CD4-positive, alpha-beta memory T cell (primary cell): Measurements from ENCODE around the gene CRYL1. TPM values are rescaled to one million over a fixed set of nuclear protein-coding genes. Genes with fewer than 3 reads are reported as not detected.
A peak's percentile ranks its signal among the peaks of the same experiment; 100 is the strongest.

Experiments used
- CTCF ChIA-PET: fragments of 350-600 bp; sonication (Branson Sonifier 250); formaldehyde crosslinking; loops from one replicate; lab custom pipeline; 2021; ENCODE audit warnings: inconsistent platforms; ENCODE audit not compliant: partially characterized antibody; lab: Charles Lee
- POLR2A ChIA-PET: fragments of 350-600 bp; sonication (Branson Sonifier 250); formaldehyde crosslinking; loops from one replicate; lab custom pipeline; 2021; ENCODE audit not compliant: partially characterized antibody; lab: Charles Lee
- DNase-seq, 5 donors: peaks; one replicate each; pipeline versions ENCODE4 v3.0.0 to v3.0.0-alpha.2; 2020 to 2022; ENCODE audit warnings: mixed read lengths in 1 of 5
- H3K27ac ChIP-seq: one replicate; pipeline ENCODE4 v1.7.0; 2013; ENCODE audit warnings: low read depth, low read length
- H3K27me3 ChIP-seq: 2 replicates; pipeline ENCODE4 v1.7.0; 2013; ENCODE audit warnings: mild to moderate bottlenecking, low read length, moderate library complexity; ENCODE audit not compliant: insufficient read depth
- H3K36me3 ChIP-seq: 2 replicates; pipeline ENCODE4 v1.7.0; 2013; ENCODE audit warnings: mild to moderate bottlenecking, low read length, moderate library complexity; ENCODE audit not compliant: insufficient read depth
- H3K4me1 ChIP-seq: 2 replicates; pipeline ENCODE4 v1.7.0; 2013; ENCODE audit warnings: mild to moderate bottlenecking, low read length, moderate library complexity; ENCODE audit not compliant: insufficient read depth
- H3K4me3 ChIP-seq, 2 donors: one replicate each; pipeline ENCODE4 v1.7.0; 2013; ENCODE audit warnings: low read length in 2 of 2, mild to moderate bottlenecking in 1 of 2
- H3K9me3 ChIP-seq, 2 donors: one replicate each; pipeline ENCODE4 v1.7.0; 2013; ENCODE audit warnings: low read length in 2 of 2, control low read depth in 1 of 2; ENCODE audit not compliant: control insufficient read depth in 1 of 2
- H3K27ac Mint-ChIP-seq, 7 donors: one replicate each; pipeline ENCODE4 v1.8.0; 2020 to 2021; ENCODE audit warnings: mixed read lengths in 7 of 7, mild to moderate bottlenecking in 6 of 7, inconsistent platforms in 3 of 7, moderate library complexity in 3 of 7
- H3K27me3 Mint-ChIP-seq, 2 donors: one replicate each; pipeline ENCODE4 v1.8.0; 2020 to 2021; ENCODE audit warnings: mixed read lengths in 2 of 2
- H3K36me3 Mint-ChIP-seq, 2 donors: one replicate each; pipeline ENCODE4 v1.8.0; 2020 to 2021; ENCODE audit warnings: mixed read lengths in 2 of 2, inconsistent platforms in 1 of 2, mild to moderate bottlenecking in 1 of 2
- H3K4me1 Mint-ChIP-seq, 4 donors: one replicate each; pipeline ENCODE4 v1.8.0; 2020 to 2021; ENCODE audit warnings: mixed read lengths in 4 of 4, mild to moderate bottlenecking in 1 of 4
- H3K4me3 Mint-ChIP-seq, 8 donors: one replicate each; pipeline ENCODE4 v1.8.0; 2020 to 2021; ENCODE audit warnings: mixed read lengths in 8 of 8, mild to moderate bottlenecking in 7 of 8, moderate library complexity in 6 of 8, inconsistent platforms in 3 of 8
- H3K9me3 Mint-ChIP-seq, 8 donors: one replicate each; pipeline ENCODE4 v1.8.0; 2020 to 2021; ENCODE audit warnings: mixed read lengths in 8 of 8, mild to moderate bottlenecking in 5 of 8, inconsistent platforms in 3 of 8, moderate library complexity in 1 of 8
- intact Hi-C: fragments of 100-400 bp; cut with micrococcal nuclease; formaldehyde crosslinking; loops from one replicate; pipeline ENCODE4 v1.15.1; 2023
- polyA plus RNA-seq, 2 donors: library from polyadenylated mRNA; unstranded; fragments of 300-500 nt; fragmentation: Illumina TruSeq; gene quantifications; one replicate each; pipeline ENCODE4 v1.2.3, GENCODE V29; 2021
- total RNA-seq, 2 experiments: library from RNA; stranded (reverse); gene quantifications; one replicate each; pipeline ENCODE4 v1.2.3, GENCODE V29; 2021

The CRYL1 gene
- total and polyA plus RNA-seq, 4 experiments from 2014 or later = 18.1 to 59.1 (median 31.1) TPM

DNA sequence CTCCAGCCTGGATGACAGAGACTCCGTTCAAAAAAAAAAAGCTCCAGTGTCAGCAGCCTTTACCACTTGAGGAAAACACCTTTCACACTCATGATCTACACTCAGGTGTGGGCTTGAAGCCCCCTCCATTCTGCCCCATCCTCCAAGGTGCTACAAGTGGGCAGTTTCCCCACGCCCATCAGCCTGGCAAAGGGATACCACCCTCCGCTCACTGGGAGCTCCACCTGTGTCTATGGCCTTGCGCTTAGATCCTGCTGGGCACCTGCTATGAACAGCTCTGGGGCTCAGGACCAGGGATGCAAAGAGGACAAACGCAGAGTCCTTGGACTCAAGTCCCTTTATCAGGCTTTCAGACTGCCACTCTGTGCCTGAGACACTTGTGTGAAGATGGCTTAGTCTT lies 127.8 kb downstream of the CRYL1 start:
- H3K36me3 ChIP-seq = no peaks in the 10 kb centered on the region
- no peaks in the 10 kb centered on the region for H3K36me3 Mint-ChIP-seq
- no peak for DNase-seq
- H3K9me3 Mint-ChIP-seq = peaks cover 0 to 4% (median 0%) of the 10 kb centered on the region in 8 donors
- no peak overlapping the region for H3K27ac Mint-ChIP-seq
- ChIA-PET CTCF (no interaction called here), POLR2A (no interaction called here)
- H3K27me3 ChIP-seq = no peaks in the 10 kb centered on the region
- no peaks in the 10 kb centered on the region for H3K27me3 Mint-ChIP-seq
- peaks cover 0 to 14% (median 3%) of the 10 kb centered on the region in 4 donors for H3K4me1 Mint-ChIP-seq
- intact Hi-C loops = no loop called here
- no peak overlapping the region for H3K4me3 ChIP-seq
- H3K9me3 ChIP-seq = no peaks in the 10 kb centered on the region
- no peak overlapping the region for H3K27ac ChIP-seq
- no peaks in the 10 kb centered on the region for H3K4me1 ChIP-seq
- no peak overlapping the region for H3K4me3 Mint-ChIP-seq

DNA sequence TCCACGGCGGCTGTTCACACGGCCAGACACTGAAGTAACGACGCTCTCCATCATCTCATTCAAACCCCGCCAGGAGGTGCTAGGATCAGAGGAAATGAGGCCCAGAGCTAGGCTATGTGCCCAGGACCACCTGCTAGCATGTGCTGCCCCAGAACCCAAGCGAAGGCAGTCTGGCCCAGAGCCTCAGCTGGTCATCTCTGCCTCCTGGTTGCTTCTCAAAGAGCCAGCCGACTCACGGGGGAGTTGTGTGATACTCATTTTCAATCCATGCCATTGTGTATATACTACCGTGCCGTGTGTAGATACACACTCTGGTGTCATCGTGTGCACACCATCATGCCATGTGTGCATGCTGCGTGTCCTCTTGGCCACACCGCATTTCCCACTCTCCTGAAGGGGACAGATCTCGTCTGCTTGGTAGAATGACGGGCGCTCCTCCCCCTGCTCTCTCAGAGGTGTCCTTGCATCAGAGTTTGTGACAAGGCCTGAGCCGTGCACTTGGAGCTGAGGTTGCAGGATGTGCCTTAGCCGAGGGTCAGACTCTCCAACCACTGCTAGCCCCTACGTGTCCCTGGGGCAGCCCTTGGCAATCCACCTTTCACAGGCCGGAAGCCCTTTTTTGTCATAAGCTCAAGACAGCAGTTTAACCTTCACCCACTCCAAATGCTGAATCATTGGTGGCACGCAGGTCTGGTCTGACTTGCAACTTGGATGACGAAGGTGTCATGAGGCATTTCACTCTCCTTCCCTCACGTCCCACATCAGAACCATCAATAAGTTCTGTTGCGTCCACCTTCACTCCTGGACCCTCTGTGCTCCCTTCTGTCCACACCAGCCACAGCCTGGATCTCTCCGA lies 130.4 kb downstream of the CRYL1 start:
- intact Hi-C loops = no loop called here
- POLR2A ChIA-PET = no interaction called here
- CTCF ChIA-PET = no interaction called here
- Histone ChIP-seq H3K9me3 (no peaks in the 10 kb centered on the region), H3K36me3 (no peaks in the 10 kb centered on the region), H3K27ac (no peak overlapping the region), H3K4me1 (no peaks in the 10 kb centered on the region), H3K4me3 (no peak overlapping the region), H3K27me3 (no peaks in the 10 kb centered on the region)
- DNase-seq = no peak
- Mint-ChIP-seq H3K36me3 (no peaks in the 10 kb centered on the region), H3K9me3 (peaks cover 0 to 4% (median 0%) of the 10 kb centered on the region in 8 donors), H3K4me3 (no peak overlapping the region), H3K4me1 (peaks cover 0 to 2% (median 0%) of the 10 kb centered on the region in 4 donors), H3K27me3 (no peaks in the 10 kb centered on the region), H3K27ac (peak overlapping the region in 1 of 7 donors; percentile 19)

DNA sequence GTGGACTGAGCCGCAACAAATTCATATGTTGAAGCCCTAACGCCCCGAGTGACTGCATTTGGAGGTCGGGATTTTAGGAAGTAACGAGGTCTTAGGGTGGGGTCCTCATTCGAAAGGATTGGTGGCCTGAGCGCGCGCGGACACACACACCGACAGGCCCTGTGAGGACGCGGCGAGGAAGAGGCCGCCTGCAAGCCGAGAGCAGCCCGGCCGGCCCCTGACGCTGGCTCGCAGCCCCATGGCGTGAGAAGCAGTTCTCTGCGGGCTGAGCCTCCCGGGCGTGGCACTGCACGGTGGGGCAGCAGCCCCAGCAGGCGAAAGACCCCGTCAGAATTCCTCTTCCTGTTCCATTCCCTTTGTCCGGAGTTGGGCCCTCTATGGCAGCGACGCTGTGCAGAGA lies 131.2 kb downstream of the CRYL1 start:
- POLR2A ChIA-PET = no interaction called here
- H3K9me3 Mint-ChIP-seq = peaks cover 0 to 4% (median 0%) of the 10 kb centered on the region in 8 donors
- H3K4me1 Mint-ChIP-seq = no peaks in the 10 kb centered on the region
- no peak overlapping the region for H3K27ac Mint-ChIP-seq
- H3K36me3 Mint-ChIP-seq = no peaks in the 10 kb centered on the region
- no peaks in the 10 kb centered on the region for H3K27me3 Mint-ChIP-seq
- H3K36me3 ChIP-seq = no peaks in the 10 kb centered on the region
- H3K4me3 ChIP-seq = no peak overlapping the region
- no peak overlapping the region for H3K27ac ChIP-seq
- DNase-seq = no peak
- H3K9me3 ChIP-seq = no peaks in the 10 kb centered on the region
- H3K4me3 Mint-ChIP-seq = no peak overlapping the region
- no peaks in the 10 kb centered on the region for H3K4me1 ChIP-seq
- CTCF ChIA-PET = no interaction called here
- H3K27me3 ChIP-seq = no peaks in the 10 kb centered on the region
- intact Hi-C loops = no loop called here

DNA sequence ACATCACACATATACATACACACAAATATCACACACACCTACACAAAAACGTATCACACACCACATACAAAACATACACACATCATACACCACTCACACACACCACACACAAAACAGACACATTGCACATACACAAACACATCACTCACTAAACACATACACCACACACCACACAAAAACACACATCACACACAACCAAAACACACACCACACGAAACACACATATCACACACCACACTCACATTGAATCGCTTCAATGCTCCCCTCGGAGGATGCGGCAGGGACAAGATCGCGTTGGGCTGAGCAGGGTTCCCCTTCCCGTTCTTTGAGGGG lies 131.5 kb downstream of the CRYL1 start:
- H3K36me3 Mint-ChIP-seq = no peaks in the 10 kb centered on the region
- CTCF ChIA-PET = no interaction called here
- H3K9me3 Mint-ChIP-seq = peaks cover 0 to 4% (median 0%) of the 10 kb centered on the region in 8 donors
- no peaks in the 10 kb centered on the region for H3K36me3 ChIP-seq
- H3K27me3 ChIP-seq = no peaks in the 10 kb centered on the region
- H3K27ac Mint-ChIP-seq = no peak overlapping the region
- no peaks in the 10 kb centered on the region for H3K27me3 Mint-ChIP-seq
- H3K9me3 ChIP-seq = no peaks in the 10 kb centered on the region
- no peaks in the 10 kb centered on the region for H3K4me1 Mint-ChIP-seq
- H3K4me3 ChIP-seq = no peak overlapping the region
- no peak overlapping the region for H3K27ac ChIP-seq
- no peak for DNase-seq
- intact Hi-C loops = no loop called here
- POLR2A ChIA-PET = no interaction called here
- H3K4me3 Mint-ChIP-seq = no peak overlapping the region
- no peaks in the 10 kb centered on the region for H3K4me1 ChIP-seq

DNA sequence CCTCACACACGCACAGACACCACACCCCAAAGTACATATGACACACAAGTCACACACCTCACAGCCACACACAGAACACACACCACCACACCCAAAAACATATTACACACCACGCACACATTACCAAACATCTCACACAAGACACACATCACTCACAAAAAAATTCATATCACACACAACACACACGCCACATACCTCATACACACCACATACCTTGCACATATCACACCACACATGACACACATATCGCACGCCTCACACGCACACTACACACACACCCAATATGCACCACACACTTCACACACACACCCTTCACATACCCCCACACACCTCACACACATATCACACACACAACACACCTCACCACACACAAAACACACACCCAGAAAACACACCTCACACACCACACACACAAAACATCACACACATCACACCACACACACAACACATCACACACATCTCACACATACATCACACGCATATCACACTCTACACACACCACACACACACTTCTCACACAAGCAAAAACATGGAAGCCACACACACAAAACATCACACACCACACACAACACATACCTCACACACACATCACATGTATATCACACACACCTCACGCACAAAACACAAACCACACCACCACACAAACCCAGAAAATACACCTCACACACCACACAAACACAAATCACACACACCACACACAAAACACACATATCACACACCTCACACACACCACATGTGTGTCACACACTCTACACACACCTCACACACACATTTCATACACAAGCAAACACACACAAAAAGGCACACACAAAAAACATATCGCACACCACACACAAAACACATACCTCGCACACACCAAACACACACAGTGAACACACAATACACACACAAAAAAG lies 132.1 kb downstream of the CRYL1 start:
- POLR2A ChIA-PET = no interaction called here
- no peaks in the 10 kb centered on the region for H3K4me1 Mint-ChIP-seq
- intact Hi-C loops = no loop called here
- peaks cover 0 to 4% (median 0%) of the 10 kb centered on the region in 8 donors for H3K9me3 Mint-ChIP-seq
- H3K9me3 ChIP-seq = no peaks in the 10 kb centered on the region
- H3K4me1 ChIP-seq = no peaks in the 10 kb centered on the region
- H3K4me3 ChIP-seq = no peak overlapping the region
- no peak for DNase-seq
- H3K27ac ChIP-seq = no peak overlapping the region
- no peaks in the 10 kb centered on the region for H3K27me3 Mint-ChIP-seq
- no peak overlapping the region for H3K27ac Mint-ChIP-seq
- H3K36me3 Mint-ChIP-seq = no peaks in the 10 kb centered on the region
- H3K27me3 ChIP-seq = no peaks in the 10 kb centered on the region
- no peaks in the 10 kb centered on the region for H3K36me3 ChIP-seq
- H3K4me3 Mint-ChIP-seq = no peak overlapping the region
- CTCF ChIA-PET = no interaction called here

DNA sequence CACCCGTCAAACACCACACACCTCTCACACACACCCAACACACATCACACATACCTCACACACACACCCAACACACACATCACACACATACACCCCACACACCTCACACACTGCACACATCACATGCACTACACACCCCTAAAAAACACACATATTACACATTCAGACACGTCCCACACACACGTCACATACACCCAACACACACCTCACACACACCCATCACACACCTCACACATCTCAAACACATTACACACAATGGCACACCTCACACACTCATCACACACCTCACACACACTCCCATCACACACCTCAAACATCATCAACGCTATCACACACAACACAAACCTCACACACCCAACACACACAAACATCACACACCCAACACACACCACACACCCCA lies 133.1 kb downstream of the CRYL1 start:
- ChIA-PET CTCF (no interaction called here), POLR2A (no interaction called here)
- Histone ChIP-seq H3K27ac (no peak overlapping the region), H3K4me3 (no peak overlapping the region), H3K27me3 (no peaks in the 10 kb centered on the region), H3K36me3 (no peaks in the 10 kb centered on the region), H3K9me3 (no peaks in the 10 kb centered on the region), H3K4me1 (no peaks in the 10 kb centered on the region)
- no peaks in the 10 kb centered on the region for H3K36me3 Mint-ChIP-seq
- H3K4me3 Mint-ChIP-seq = no peak overlapping the region
- peaks cover 0 to 4% (median under 1%) of the 10 kb centered on the region in 4 donors for H3K4me1 Mint-ChIP-seq
- intact Hi-C loops = no loop called here
- no peaks in the 10 kb centered on the region for H3K27me3 Mint-ChIP-seq
- no peak for DNase-seq
- peaks cover 0 to 4% (median 0%) of the 10 kb centered on the region in 8 donors for H3K9me3 Mint-ChIP-seq
- no peak overlapping the region for H3K27ac Mint-ChIP-seq
